Measurements from ENCODE around the gene AS3MT.
"Not testable (repeated sequence)": the region's sequence is repeated elsewhere in the genome, so short reads cannot be mapped to it uniquely, and the experiment has no call there.

The AS3MT gene

DNA sequence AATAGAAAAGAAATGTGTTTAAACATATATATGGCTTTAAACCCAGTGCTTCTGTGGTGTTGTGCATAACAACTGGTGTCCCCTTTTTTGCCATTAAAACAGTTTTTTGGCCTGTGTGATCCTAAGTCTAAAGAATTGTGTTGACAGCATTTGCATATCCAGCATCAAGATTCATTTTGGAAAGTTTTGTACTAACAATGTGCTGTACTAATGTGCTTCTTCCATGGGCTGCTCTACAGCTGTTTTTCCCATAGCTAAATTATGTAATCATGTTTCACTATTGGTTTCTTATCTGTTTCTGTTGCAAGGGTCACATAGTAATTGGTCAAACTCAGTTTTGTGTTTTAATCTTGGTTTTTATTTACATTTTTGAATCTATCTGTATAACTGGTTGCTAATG, 54.3 kb downstream of the AS3MT start:
- Histone ChIP-seq H4K20me1 (ENCODE audit: insufficient read depth, low read length, poor library complexity, severe bottlenecking) (peaks cover 7% of the 10 kb centered on the region), H3K4me2 (ENCODE audit: low read depth, low read length, poor library complexity, severe bottlenecking) (peak overlapping the region; percentile 70), H3K36me3 (ENCODE audit: insufficient read depth, low read length) (no peaks in the 10 kb centered on the region), H3K4me3 (ENCODE audit: low read length, poor library complexity, severe bottlenecking) (peak overlapping the region; percentile 80), H3K9me3 (ENCODE audit: insufficient read depth, low read depth, low read length) (no peaks in the 10 kb centered on the region), H3K27me3 (ENCODE audit: insufficient read depth, low read length, poor library complexity, severe bottlenecking) (no peaks in the 10 kb centered on the region), H3F3A (ENCODE audit: low read depth) (no peaks in the 10 kb centered on the region), H2AFZ (ENCODE audit: low read length) (no peak overlapping the region), H3K79me2 (ENCODE audit: insufficient read depth, low read length) (peaks cover 33% of the 10 kb centered on the region; the same call in 1 of the 2 replicates), H3K9me2 (replicated peaks; ENCODE audit: low read depth, low read length) (no peaks in the 10 kb centered on the region), H3K9ac (ENCODE audit: low read depth, low read length, poor library complexity, severe bottlenecking) (peak overlapping the region; percentile 18), H3K4me1 (ENCODE audit: insufficient read depth, low read length, poor library complexity, severe bottlenecking) (peaks cover 71% of the 10 kb centered on the region)
- TF ChIP-seq CTCF (conservative IDR thresholded peaks at IDR 0.05; ENCODE audit: low read length) (no peak), EZH2phosphoT487 (IDR thresholded peaks at IDR 0.05; ENCODE audit: borderline replicate concordance) (no peak)

- H3K9me2 ChIP-seq (replicated peaks; ENCODE audit: low read depth, low read length), result no peaks in the 10 kb centered on the region
- H3K9me3 ChIP-seq (ENCODE audit: insufficient read depth, low read depth, low read length), result no peaks in the 10 kb centered on the region
- H2AFZ ChIP-seq (ENCODE audit: low read length), result no peak overlapping the region
- no peaks in the 10 kb centered on the region for H3K27me3 ChIP-seq (ENCODE audit: insufficient read depth, low read length, poor library complexity, severe bottlenecking)
- peaks cover 42% of the 10 kb centered on the region for H3K4me1 ChIP-seq (ENCODE audit: insufficient read depth, low read length, poor library complexity, severe bottlenecking)
- H3K4me3 ChIP-seq (ENCODE audit: low read length, poor library complexity, severe bottlenecking), result no peak overlapping the region
- H3F3A ChIP-seq (ENCODE audit: low read depth), result no peaks in the 10 kb centered on the region
- H3K79me2 ChIP-seq (ENCODE audit: insufficient read depth, low read length), result peaks cover 16% of the 10 kb centered on the region; the same call in 1 of the 2 replicates
- no peak overlapping the region for H3K4me2 ChIP-seq (ENCODE audit: low read depth, low read length, poor library complexity, severe bottlenecking)
- H4K20me1 ChIP-seq (ENCODE audit: insufficient read depth, low read length, poor library complexity, severe bottlenecking), result peaks cover 3% of the 10 kb centered on the region
- H3K9ac ChIP-seq (ENCODE audit: low read depth, low read length, poor library complexity, severe bottlenecking), result no peak overlapping the region
- TF ChIP-seq CTCF (conservative IDR thresholded peaks at IDR 0.05; ENCODE audit: low read length) (no peak), EZH2phosphoT487 (IDR thresholded peaks at IDR 0.05; ENCODE audit: borderline replicate concordance) (no peak)
- no peaks in the 10 kb centered on the region for H3K36me3 ChIP-seq (ENCODE audit: insufficient read depth, low read length)
Observed at GRCh38 chr10:102926842-102927241, 57.6 kb downstream of the AS3MT start.

DNA sequence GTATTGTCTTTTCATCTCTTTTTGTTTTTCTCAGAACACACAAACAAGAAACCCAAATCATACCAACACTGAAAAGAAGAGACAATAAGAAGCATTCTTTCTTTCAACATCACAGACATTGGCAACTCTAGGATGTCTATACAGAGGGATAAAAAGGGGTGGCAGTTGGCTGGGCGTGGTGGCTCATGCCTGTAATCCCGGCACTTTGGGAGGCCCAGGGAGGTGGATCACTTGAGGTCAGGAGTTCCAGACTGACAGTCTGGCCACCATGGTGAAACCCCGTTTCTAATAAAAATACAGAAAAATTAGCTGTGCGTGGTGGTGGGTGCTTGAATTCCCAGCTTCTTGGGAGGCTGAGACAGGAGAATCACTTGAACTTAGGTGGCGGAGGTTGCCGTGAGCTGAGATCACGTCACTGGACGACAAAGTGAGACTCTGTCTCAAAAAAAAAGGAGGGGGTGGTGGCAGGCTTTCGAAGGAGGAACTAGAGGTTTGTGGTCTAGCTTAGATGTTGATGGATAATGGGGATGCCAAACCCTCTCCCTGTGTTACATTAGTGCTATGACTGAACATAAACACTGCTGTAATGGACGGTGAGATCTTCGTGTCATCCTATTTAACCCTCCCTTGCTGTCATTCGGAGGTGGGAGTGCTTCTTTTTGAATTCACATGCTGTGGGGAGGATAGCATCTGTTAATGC, 58.2 kb downstream of the AS3MT start:
- Histone ChIP-seq H3K4me2 (ENCODE audit: low read depth, low read length, poor library complexity, severe bottlenecking) (no peak overlapping the region), H3K36me3 (ENCODE audit: insufficient read depth, low read length) (no peaks in the 10 kb centered on the region), H3K9me3 (ENCODE audit: insufficient read depth, low read depth, low read length) (no peaks in the 10 kb centered on the region), H3K27me3 (ENCODE audit: insufficient read depth, low read length, poor library complexity, severe bottlenecking) (no peaks in the 10 kb centered on the region), H3K4me3 (ENCODE audit: low read length, poor library complexity, severe bottlenecking) (no peak overlapping the region), H2AFZ (ENCODE audit: low read length) (no peak overlapping the region), H3F3A (ENCODE audit: low read depth) (no peaks in the 10 kb centered on the region), H3K9me2 (replicated peaks; ENCODE audit: low read depth, low read length) (no peaks in the 10 kb centered on the region), H3K79me2 (ENCODE audit: insufficient read depth, low read length) (peaks cover 14% of the 10 kb centered on the region; the same call in 1 of the 2 replicates), H4K20me1 (ENCODE audit: insufficient read depth, low read length, poor library complexity, severe bottlenecking) (no peaks in the 10 kb centered on the region), H3K9ac (ENCODE audit: low read depth, low read length, poor library complexity, severe bottlenecking) (no peak overlapping the region), H3K4me1 (ENCODE audit: insufficient read depth, low read length, poor library complexity, severe bottlenecking) (peaks cover 36% of the 10 kb centered on the region)
- TF ChIP-seq CTCF (conservative IDR thresholded peaks at IDR 0.05; ENCODE audit: low read length) (no peak), EZH2phosphoT487 (IDR thresholded peaks at IDR 0.05; ENCODE audit: borderline replicate concordance) (no peak)

DNA sequence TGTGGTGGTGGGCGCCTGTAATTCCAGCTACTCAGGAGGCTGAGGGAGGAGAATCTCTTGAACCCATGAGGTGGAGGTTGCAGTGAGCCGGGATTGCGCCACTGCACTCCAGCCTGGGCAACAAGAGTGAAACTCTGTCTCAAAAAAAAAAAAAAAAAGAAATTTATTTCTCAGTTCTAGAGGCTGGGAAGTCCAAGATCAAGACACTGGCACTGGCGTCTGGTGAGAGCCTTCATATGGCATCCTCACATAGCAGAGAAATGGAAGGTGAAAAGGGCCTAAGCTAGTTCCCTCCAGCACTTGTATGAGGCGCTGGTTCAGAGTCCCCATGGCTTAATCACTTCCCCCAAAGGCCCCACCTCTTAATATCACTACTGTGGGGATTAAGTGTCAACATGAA, 59.2 kb downstream of the AS3MT start:
- H3K9ac ChIP-seq (ENCODE audit: low read depth, low read length, poor library complexity, severe bottlenecking); H2AFZ ChIP-seq (ENCODE audit: low read length); H3K4me2 ChIP-seq (ENCODE audit: low read depth, low read length, poor library complexity, severe bottlenecking); H3K9me2 ChIP-seq (replicated peaks; ENCODE audit: low read depth, low read length); H3F3A ChIP-seq (ENCODE audit: low read depth); H3K9me3 ChIP-seq (ENCODE audit: insufficient read depth, low read depth, low read length); H3K27me3 ChIP-seq (ENCODE audit: insufficient read depth, low read length, poor library complexity, severe bottlenecking); H3K36me3 ChIP-seq (ENCODE audit: insufficient read depth, low read length); H4K20me1 ChIP-seq (ENCODE audit: insufficient read depth, low read length, poor library complexity, severe bottlenecking); H3K4me3 ChIP-seq (ENCODE audit: low read length, poor library complexity, severe bottlenecking): not testable (repeated sequence)
- peaks cover 11% of the 10 kb centered on the region; the same call in 1 of the 2 replicates for H3K79me2 ChIP-seq (ENCODE audit: insufficient read depth, low read length)
- peaks cover 26% of the 10 kb centered on the region for H3K4me1 ChIP-seq (ENCODE audit: insufficient read depth, low read length, poor library complexity, severe bottlenecking)
